Right atrium auricular region (tissue), 2 donors: ENCODE measurements around the gene SIPA1L3. TPM values are rescaled to one million over a fixed set of nuclear protein-coding genes. Genes with fewer than 3 reads are reported as not detected.

Experiments used
- DNase-seq: peaks from one replicate; pipeline ENCODE4 v3.0.0-alpha.2; 2019; ENCODE audit warnings: low spot score
- H3K27ac ChIP-seq, 2 donors: fragments of 200-600 bp; sonication (generic); 1 replicate in 1 of 2; 2 replicates in 1 of 2; pipeline ENCODE4 v1.5.1; 2016 to 2019
- H3K27me3 ChIP-seq, 2 donors: fragments of 200-600 bp; sonication (generic); one replicate each; pipeline versions ENCODE4 v1.5.1 to v1.6.0; 2017 to 2019
- H3K36me3 ChIP-seq: fragments of 200-600 bp; sonication (generic); one replicate; pipeline ENCODE4 v1.5.1; 2016
- H3K4me1 ChIP-seq, 2 donors: fragments of 200-600 bp; sonication (generic); one replicate each; pipeline versions ENCODE4 v1.5.1 to v1.6.0; 2017 to 2019
- H3K4me3 ChIP-seq, 2 donors: fragments of 200-600 bp; sonication (generic); 1 replicate in 1 of 2; 2 replicates in 1 of 2; pipeline ENCODE4 v1.5.1; 2017 to 2019; ENCODE audit warnings: mild to moderate bottlenecking in 1 of 2, moderate library complexity in 1 of 2
- H3K9me3 ChIP-seq, 2 donors: fragments of 200-600 bp; sonication (generic); one replicate each; pipeline ENCODE4 v1.5.1; 2019
- CTCF ChIP-seq, 2 donors: fragments of 200-600 bp; sonication (generic); IDR thresholded peaks; one replicate each; pipeline ENCODE4 v1.5.1; 2019; ENCODE audit warnings: antibody characterized with exemption in 2 of 2
- total RNA-seq, 2 donors: library from RNA; depleted of rRNA; stranded (reverse); fragments of >200 nt; gene quantifications; one replicate each; pipeline ENCODE4 v1.1.0, GENCODE V29; 2016

SIPA1L3 gene
- total RNA-seq, 2 donors from 2014 or later = 10.7 to 19.6 TPM

DNA sequence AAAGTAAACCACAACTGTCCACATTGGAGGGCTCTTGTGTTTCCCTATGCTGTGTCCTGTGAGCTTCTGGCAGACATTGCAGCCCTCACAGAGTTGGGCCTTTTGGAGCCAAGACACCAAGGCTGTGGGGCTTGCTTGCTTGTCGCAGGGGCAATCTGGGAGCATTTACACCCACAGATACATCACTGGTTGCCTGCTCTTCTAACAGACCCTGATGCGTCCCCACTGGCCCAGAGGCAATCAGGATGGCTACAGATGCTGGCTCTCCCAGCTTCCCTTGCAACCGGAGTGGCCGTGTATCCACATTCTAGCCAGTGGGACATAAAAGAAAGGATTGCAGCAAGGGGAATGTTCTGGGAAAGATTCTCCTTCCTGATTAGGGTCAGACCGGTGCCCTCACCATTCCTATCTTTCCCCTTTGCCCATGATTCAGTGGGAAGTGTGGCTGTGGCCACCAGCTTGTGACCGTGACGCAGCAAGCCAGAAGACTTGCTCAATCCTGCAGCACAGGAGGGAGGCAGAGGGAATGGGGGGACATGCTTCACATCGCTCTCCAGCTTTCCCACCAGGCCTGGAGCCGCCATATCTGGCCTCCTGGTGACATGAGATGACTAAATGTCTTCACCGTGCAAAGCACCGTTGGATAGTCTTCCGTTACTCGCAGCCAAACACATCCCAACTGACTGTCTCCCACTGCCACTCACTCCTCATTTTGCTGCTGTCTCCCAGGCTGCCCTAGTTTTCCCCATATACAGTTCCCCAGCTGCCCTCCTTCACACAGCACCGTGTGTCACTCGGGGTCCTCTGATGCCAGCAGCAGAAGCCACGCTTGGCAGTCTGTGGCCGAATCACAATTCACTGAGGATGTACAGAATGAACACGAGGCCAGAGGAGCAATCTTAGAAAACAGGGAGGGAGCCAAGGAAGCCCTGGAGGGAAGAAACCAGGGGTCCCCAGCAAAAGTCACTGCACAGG, 166.1 kb downstream of the SIPA1L3 start:
- DNase-seq = no peak
- no peak overlapping the region for H3K4me3 ChIP-seq
- no peaks in the 10 kb centered on the region for H3K27me3 ChIP-seq
- H3K36me3 ChIP-seq = no peaks in the 10 kb centered on the region
- TF ChIP-seq CTCF (IDR thresholded peaks at IDR 0.05) = no peak
- H3K27ac ChIP-seq = no peak overlapping the region
- peaks cover 0 to 3% of the 10 kb centered on the region in 2 donors for H3K9me3 ChIP-seq
- H3K4me1 ChIP-seq = no peaks in the 10 kb centered on the region

DNA sequence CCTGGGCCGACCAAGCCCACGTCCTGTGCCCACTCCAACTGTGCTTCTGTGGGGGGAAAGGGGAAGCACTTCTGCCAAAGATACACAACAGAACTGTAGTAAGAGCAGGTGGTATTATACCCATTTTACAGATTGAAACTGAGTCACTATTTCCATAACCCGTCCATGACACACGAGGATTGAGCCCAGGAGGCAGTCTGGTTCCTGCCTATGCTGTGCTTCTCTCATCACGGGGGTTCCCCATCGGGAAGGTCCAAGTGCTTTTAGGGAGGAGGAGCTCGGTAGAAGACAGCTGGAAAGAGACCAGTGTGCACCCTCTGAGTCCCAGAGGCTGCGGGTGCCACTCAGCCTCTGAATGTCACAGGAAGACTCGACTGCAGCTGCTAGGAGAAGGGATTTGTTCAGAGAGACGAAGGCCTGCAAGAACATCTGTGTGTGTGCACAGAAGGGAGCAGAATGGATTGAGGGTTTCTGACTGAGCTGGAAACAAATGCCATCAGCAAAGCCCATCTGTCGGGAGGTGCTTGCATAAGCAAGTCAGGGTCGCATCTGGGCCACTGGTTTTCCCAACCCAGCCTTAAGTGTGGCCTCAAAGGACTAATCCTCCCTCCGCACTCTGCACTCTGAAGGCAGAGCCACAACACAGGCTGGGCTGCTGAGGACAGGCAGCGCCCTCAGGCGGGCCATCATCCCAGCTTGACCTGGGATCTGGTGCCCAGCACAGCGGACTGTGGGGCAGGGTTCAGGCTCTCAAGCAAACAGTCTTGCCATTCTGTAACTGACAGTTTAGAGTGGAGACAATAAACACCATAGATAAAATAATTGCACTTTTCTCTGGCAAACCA, 167.1 kb downstream of the SIPA1L3 start:
- Histone ChIP-seq H3K4me3 (no peak overlapping the region), H3K9me3 (peaks cover 0 to 3% of the 10 kb centered on the region in 2 donors), H3K36me3 (no peaks in the 10 kb centered on the region), H3K4me1 (no peaks in the 10 kb centered on the region), H3K27ac (no peak overlapping the region), H3K27me3 (no peaks in the 10 kb centered on the region)
- DNase-seq = no peak
- no peak for TF ChIP-seq CTCF (IDR thresholded peaks at IDR 0.05)

GRCh38 chr19:38076337-38076736, 169.3 kb downstream of the SIPA1L3 start:
- no peak for DNase-seq
- Histone ChIP-seq H3K27me3 (no peaks in the 10 kb centered on the region), H3K4me3 (no peak overlapping the region), H3K9me3 (peaks cover 0 to 3% of the 10 kb centered on the region in 2 donors), H3K27ac (no peak overlapping the region), H3K4me1 (no peaks in the 10 kb centered on the region), H3K36me3 (no peaks in the 10 kb centered on the region)
- TF ChIP-seq CTCF (IDR thresholded peaks at IDR 0.05) = no peak

- peaks cover 13% of the 10 kb centered on the region for H3K36me3 ChIP-seq
- H3K9me3 ChIP-seq = peaks cover 0 to 3% of the 10 kb centered on the region in 2 donors
- no peaks in the 10 kb centered on the region for H3K4me1 ChIP-seq
- no peaks in the 10 kb centered on the region for H3K27me3 ChIP-seq
- no peak overlapping the region for H3K4me3 ChIP-seq
- H3K27ac ChIP-seq = no peak overlapping the region
- no peak for DNase-seq
- TF ChIP-seq CTCF (IDR thresholded peaks at IDR 0.05) = no peak
Measured at GRCh38 chr19:38078302-38078930, 171.4 kb downstream of the SIPA1L3 start.

- Histone ChIP-seq H3K27ac (no peak overlapping the region), H3K27me3 (no peaks in the 10 kb centered on the region), H3K4me3 (no peak overlapping the region), H3K4me1 (no peaks in the 10 kb centered on the region), H3K36me3 (peaks cover 13% of the 10 kb centered on the region), H3K9me3 (peaks cover 0 to 3% of the 10 kb centered on the region in 2 donors)
- DNase-seq = no peak
- no peak for TF ChIP-seq CTCF (IDR thresholded peaks at IDR 0.05)
Measured at GRCh38 chr19:38079926-38080380, 172.9 kb downstream of the SIPA1L3 start.
